Osteoblast (primary cell): ENCODE data around the gene CLTCL1. TPM values are rescaled to one million over a fixed set of nuclear protein-coding genes. Genes with fewer than 3 reads are reported as not detected.
A peak's percentile ranks its signal among the peaks of the same experiment; 100 is the strongest.

Experiments
- DNase-seq: peaks from one replicate; pipeline ENCODE4 v3.0.0; 2011; ENCODE audit warnings: low spot score, mixed read lengths; ENCODE audit not compliant: insufficient read length; ENCODE audit errors: missing footprints
- H2AFZ ChIP-seq: 2 replicates; pipeline ENCODE4 v1.6.0; 2011; ENCODE audit warnings: mild to moderate bottlenecking, low read length
- H3K27ac ChIP-seq: 2 replicates; pipeline ENCODE4 v1.5.1; 2011; ENCODE audit warnings: mild to moderate bottlenecking, low read depth, low read length, moderate library complexity
- H3K27me3 ChIP-seq: 2 replicates; pipeline ENCODE4 v1.6.0; 2012; ENCODE audit warnings: mild to moderate bottlenecking, control low read depth, inconsistent platforms, low read length, moderate library complexity; ENCODE audit not compliant: insufficient read depth
- H3K36me3 ChIP-seq: 2 replicates; pipeline ENCODE4 v1.5.1; 2011; ENCODE audit warnings: mild to moderate bottlenecking, low read length, control low read depth, moderate library complexity; ENCODE audit not compliant: insufficient read depth
- H3K4me1 ChIP-seq: 2 replicates; pipeline ENCODE4 v1.5.1; 2011; ENCODE audit warnings: mild to moderate bottlenecking, low read length, control low read depth, moderate library complexity; ENCODE audit not compliant: insufficient read depth
- H3K4me2 ChIP-seq: 2 replicates; pipeline ENCODE4 v1.6.0; 2011; ENCODE audit warnings: mild to moderate bottlenecking, low read length; ENCODE audit not compliant: insufficient read depth
- H3K4me3 ChIP-seq: fragments of 200-600 bp; sonication (generic); 3 replicates; pipeline ENCODE4 v1.5.1; 2012; ENCODE audit warnings: mild to moderate bottlenecking, low read length, inconsistent platforms; ENCODE audit not compliant: insufficient read depth
- H3K79me2 ChIP-seq: 2 replicates; pipeline ENCODE4 v1.6.0; 2012; ENCODE audit warnings: mild to moderate bottlenecking, low read length, control low read depth, inconsistent platforms; ENCODE audit not compliant: insufficient read depth
- H3K9me3 ChIP-seq: 2 replicates; pipeline ENCODE4 v1.5.1; 2011; ENCODE audit warnings: low read depth, low read length, control low read depth
- H4K20me1 ChIP-seq: 2 replicates; pipeline ENCODE4 v1.6.0; 2012; ENCODE audit warnings: mild to moderate bottlenecking, low read length, control low read depth; ENCODE audit not compliant: insufficient read depth
- total RNA-seq: library from RNA; depleted of rRNA; stranded (reverse); fragments of >200 nt; gene quantifications from 2 replicates; pipeline ENCODE4 v1.2.3, GENCODE V29; 2012
- TF ChIP-seq, protein P1 (sequence below): IDR thresholded peaks from 2 replicates; pipeline ENCODE4 v1.5.1; 2011; ENCODE audit warnings: mild to moderate bottlenecking, low read depth, low read length, moderate library complexity; ENCODE audit errors: extremely low read depth

Gene CLTCL1
- total RNA-seq, 1 donor, result 29.7 TPM

GRCh38 chr22:19149047-19149883 is 142.3 kb downstream of the CLTCL1 start:
- Histone ChIP-seq H3K9me3 (no peaks in the 10 kb centered on the region), H3K4me1 (no peaks in the 10 kb centered on the region), H3K4me3 (no peak overlapping the region), H2AFZ (no peak overlapping the region), H3K79me2 (peaks cover 2% of the 10 kb centered on the region), H3K27me3 (peaks cover 56% of the 10 kb centered on the region), H3K36me3 (no peaks in the 10 kb centered on the region), H3K27ac (no peak overlapping the region), H3K4me2 (no peak overlapping the region), H4K20me1 (no peaks in the 10 kb centered on the region)
- DNase-seq, result peak; percentile 87
- TF ChIP-seq, protein P1, sequence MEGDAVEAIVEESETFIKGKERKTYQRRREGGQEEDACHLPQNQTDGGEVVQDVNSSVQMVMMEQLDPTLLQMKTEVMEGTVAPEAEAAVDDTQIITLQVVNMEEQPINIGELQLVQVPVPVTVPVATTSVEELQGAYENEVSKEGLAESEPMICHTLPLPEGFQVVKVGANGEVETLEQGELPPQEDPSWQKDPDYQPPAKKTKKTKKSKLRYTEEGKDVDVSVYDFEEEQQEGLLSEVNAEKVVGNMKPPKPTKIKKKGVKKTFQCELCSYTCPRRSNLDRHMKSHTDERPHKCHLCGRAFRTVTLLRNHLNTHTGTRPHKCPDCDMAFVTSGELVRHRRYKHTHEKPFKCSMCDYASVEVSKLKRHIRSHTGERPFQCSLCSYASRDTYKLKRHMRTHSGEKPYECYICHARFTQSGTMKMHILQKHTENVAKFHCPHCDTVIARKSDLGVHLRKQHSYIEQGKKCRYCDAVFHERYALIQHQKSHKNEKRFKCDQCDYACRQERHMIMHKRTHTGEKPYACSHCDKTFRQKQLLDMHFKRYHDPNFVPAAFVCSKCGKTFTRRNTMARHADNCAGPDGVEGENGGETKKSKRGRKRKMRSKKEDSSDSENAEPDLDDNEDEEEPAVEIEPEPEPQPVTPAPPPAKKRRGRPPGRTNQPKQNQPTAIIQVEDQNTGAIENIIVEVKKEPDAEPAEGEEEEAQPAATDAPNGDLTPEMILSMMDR, result no peak

- Histone ChIP-seq H3K4me3 (no peak overlapping the region), H3K4me1 (peaks cover 5% of the 10 kb centered on the region), H2AFZ (no peak overlapping the region), H3K4me2 (no peak overlapping the region), H4K20me1 (peaks cover 4% of the 10 kb centered on the region), H3K27me3 (peaks cover 51% of the 10 kb centered on the region), H3K27ac (no peak overlapping the region), H3K9me3 (no peaks in the 10 kb centered on the region), H3K79me2 (peaks cover 9% of the 10 kb centered on the region), H3K36me3 (no peaks in the 10 kb centered on the region)
- TF ChIP-seq, protein P1, result no peak
- DNase-seq, result peak; percentile 58
Observed at GRCh38 chr22:19148417-19149046, 143.0 kb downstream of the CLTCL1 start.

- Histone ChIP-seq H3K36me3 (peaks cover 4% of the 10 kb centered on the region), H3K4me2 (no peak overlapping the region), H3K27ac (no peak overlapping the region), H3K4me1 (peaks cover 5% of the 10 kb centered on the region), H4K20me1 (peaks cover 6% of the 10 kb centered on the region), H3K79me2 (peaks cover 19% of the 10 kb centered on the region), H3K9me3 (no peaks in the 10 kb centered on the region), H3K27me3 (peaks cover 48% of the 10 kb centered on the region), H3K4me3 (no peak overlapping the region), H2AFZ (no peak overlapping the region)
- TF ChIP-seq, protein P1, result no peak
- DNase-seq, result peak; percentile 58
Observed at GRCh38 chr22:19147195-19147780, 144.2 kb downstream of the CLTCL1 start.
